GM19239 (cell line): ENCODE data around the gene THSD8.

ENCODE experiments used
- DNase-seq: peaks from one replicate; pipeline ENCODE4 v3.0.0; 2011; ENCODE audit warnings: low spot score; ENCODE audit not compliant: insufficient read length
- FAIRE-seq: peaks from 2 replicates; lab custom pipeline; 2011; peaks lifted over from hg19 to GRCh38; lab: Jason Lieb, UNC

THSD8 gene

DNA sequence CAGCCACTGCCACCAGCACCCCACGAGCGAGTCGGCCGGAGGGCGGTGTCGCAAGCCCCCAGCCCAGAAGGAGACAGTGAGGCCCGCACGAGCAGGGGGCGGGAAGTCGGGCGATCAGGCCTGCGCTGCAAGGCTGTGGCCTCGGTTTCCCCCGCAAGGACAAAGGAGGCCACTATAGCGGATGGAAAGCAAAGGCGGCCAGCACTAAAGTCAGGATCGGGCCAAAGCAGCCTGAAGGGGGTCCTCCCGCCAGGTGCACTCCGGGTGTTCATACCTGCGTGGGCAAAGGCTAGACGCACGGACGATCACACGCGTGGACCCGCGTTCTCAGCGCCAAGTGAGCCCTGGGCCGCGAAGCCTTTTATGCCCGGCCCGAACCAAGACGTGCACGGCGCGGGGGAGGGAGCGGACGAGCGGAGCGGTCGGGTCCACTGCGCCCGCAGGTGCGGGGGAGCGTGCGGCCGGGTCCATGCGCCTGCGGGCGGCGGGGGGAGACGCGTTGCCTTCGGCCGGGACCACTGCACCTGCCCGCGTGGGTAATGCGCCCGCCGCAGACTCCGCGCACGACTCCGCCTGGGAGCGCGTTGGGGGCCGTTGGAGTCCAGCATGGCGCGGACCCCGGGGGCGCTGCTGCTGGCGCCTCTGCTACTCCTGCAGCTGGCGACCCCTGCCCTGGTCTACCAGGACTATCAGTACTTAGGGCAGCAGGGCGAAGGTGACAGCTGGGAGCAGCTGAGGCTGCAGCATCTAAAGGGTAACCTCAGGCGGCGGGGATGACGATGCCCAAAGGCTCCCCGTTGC is at the start of gene THSD8, which contains the start of gene PRDX2:
TSS of gene THSD8 (plus strand) at position 604 of the 801 bp plus-strand sequence. CDS start at position 607, 3 bp downstream.
TSS of gene PRDX2 (minus strand) at position 335 of the 801 bp plus-strand sequence. CDS start 539 bp downstream, outside the sequence.
- DNase-seq: no peak
- no peak for FAIRE-seq

GRCh38 chr19:12754465-12755196 is 47.2 kb upstream of the THSD8 start:
- no peak for FAIRE-seq
- no peak for DNase-seq

GRCh38 chr19:12756150-12756883 is 45.6 kb upstream of the THSD8 start:
- FAIRE-seq: no peak

DNA sequence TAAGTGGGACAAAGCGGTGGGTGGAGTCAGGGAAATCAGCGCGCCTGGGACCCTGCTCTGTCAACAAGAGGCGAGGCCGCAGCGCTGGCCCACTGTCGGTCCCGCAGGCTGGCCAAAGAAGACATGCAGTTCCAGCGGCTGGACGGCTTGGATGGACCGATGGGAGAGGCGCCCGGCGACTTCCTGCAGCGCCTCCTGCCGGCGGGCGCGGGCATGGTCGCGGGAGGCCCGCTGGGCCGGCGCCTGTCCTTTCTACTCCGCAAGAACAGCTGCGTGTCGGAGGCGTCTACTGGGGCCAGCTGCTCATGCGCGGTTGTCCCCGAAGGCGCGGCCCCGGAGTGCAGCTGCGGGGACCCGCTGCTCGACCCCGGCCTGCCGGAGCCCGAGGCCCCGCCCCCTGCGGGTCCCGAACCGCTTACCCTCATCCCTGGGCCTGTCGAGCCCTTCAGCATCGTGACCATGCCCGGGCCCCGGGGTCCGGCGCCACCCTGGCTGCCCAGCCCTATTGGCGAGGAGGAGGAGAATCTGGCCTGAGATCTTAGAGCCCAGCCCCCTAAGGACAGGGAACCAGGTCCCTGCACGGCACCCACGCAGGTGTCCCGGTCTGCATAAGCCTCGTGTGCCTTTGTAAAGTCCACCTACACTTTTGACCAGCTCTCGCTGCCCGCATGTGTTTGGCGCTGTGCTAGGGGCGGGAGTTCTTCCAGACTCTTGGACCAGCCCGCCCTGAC is 44.2 kb upstream of the THSD8 start:
- DNase-seq (peak; percentile 86), FAIRE-seq (no peak)

More at GRCh38 chr19:12756150-12756883, 45.6 kb upstream of the THSD8 start:
- no peak for DNase-seq

- DNase-seq (no peak), FAIRE-seq (no peak)
Observed at GRCh38 chr19:12759686-12760085, 42.2 kb upstream of the THSD8 start.

- FAIRE-seq (no peak), DNase-seq (no peak)
Observed at GRCh38 chr19:12763100-12763499, 38.8 kb upstream of the THSD8 start.

DNA sequence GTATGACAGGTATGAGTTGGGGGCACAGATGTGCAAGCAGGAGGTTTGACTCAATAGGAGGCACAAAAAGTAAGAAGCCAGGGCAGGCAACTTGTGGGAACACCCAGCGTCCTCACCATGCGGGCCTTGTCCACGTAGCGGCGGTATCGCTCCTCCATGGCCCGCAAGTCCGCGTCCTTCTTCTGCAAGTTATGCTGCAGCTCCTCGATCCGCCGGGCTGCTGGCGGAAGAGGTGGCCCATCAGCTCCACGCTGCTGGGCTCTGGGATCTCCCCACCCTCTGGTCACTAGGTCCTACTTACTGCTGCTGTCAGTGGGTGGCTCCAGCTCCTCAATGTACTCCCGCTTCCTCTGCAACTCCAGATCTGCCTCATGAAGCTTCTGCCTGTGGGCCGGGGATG is 37.2 kb upstream of the THSD8 start:
- DNase-seq: no peak
- FAIRE-seq: no peak

- FAIRE-seq: peak; percentile 74
Observed at GRCh38 chr19:12766051-12766521, 35.8 kb upstream of the THSD8 start.

DNA sequence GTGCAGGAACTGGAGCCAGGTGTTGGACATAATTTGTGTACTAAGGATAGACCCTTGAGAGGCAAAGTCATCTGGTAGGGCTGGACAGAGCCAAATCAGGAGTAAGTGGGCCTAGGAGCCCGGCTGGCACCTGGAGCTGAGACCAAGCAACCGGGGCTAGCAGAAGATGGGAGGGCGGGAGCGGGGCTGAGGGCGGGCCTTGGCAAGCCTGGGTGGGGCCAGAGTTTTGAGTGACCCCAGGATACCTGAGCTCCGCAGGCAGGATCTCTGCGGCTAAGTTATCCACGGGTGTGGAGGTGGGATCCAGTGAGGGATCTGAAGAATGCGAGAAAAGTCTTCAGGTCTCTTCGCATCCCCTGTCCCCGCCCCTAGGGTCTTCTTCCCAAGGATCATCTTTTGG is 34.7 kb upstream of the THSD8 start:
- FAIRE-seq (no peak), DNase-seq (no peak)

More at GRCh38 chr19:12766051-12766521, 35.8 kb upstream of the THSD8 start:
- DNase-seq: peak; percentile 89

DNA sequence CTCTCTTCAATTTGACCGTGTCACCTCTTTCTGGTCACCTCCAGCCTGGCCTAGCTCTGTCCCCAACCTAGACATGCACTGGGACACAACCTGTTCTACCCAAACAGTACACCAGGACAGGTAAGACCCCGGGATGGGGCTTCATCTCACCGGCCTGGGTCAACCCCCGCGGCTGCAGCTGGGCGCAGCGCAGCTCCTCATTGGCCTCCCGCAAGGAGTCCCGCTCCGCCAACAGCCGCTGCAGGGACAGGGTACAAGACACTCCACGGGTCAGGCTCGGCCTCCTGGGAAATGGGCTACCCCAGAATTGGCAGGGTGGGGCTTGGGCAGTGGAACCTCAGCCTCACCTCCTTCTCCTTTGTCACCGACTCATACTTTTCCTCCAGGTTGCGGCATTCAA is 34.2 kb upstream of the THSD8 start:
- no peak for FAIRE-seq

DNA sequence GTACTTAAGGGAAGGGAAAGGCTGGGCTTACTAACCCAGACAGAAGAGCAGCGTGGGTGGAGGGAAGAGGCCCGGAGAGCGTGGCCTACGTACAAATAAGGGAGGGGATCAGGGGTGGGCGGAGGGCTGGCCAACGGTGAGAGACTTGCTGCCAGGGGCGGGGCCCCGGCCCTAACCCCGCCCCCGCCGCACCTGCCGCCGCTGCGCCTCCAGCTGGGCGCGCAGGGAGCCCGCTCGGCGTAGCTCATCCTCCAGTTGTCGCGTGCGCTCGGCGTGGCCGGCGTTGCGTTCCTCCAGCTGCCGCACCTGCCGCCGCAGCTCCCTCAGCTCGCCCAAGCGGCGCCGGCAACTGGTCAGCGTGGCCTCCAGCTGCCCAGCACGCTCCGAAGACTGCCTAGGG is 32.2 kb upstream of the THSD8 start:
- FAIRE-seq (no peak), DNase-seq (no peak)

More for the DNA sequence above, 34.2 kb upstream of the THSD8 start:
- no peak for DNase-seq

- DNase-seq (no peak), FAIRE-seq (no peak)
Observed at GRCh38 chr19:12770922-12771321, 30.9 kb upstream of the THSD8 start.

DNA sequence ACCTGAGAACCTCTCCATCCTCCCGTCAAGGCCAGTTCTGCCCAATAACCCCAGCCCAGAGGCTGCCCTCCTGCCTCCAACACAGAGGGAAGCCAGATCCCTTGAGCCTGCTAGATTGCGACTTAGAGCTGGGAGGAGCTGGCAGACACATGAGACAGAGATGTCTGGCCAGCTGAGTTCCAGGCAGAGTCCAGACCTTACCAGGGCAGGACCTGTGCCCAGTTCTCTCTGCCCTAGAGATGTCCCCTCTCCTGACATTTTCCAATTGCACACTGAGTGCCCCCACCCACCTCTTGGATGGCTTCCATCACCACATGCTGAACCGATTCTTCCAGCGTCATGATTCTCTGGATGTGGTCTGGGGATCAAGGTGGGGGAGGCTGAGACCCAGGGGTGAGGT is 29.5 kb upstream of the THSD8 start:
- FAIRE-seq: no peak
- DNase-seq: no peak

DNA sequence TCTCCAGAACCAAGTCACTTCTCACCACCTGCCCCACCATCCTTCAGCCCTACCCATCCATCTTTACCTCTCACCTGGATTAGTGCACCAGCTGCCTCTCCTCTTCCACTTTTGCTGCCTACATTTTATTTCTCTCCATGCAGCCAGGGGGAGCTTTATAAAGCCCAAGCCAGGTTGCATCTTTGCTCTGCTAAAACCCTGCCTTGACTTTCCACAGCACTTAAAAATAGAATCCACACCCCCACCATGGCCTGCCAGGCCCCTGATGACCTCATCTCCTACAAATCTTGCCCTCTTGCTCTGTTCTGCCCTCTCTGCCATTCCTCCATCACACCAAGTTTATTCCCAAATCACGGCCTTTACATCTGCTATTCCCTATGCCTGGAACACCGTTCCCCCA is 28.3 kb upstream of the THSD8 start:
- DNase-seq: no peak
- no peak for FAIRE-seq

DNA sequence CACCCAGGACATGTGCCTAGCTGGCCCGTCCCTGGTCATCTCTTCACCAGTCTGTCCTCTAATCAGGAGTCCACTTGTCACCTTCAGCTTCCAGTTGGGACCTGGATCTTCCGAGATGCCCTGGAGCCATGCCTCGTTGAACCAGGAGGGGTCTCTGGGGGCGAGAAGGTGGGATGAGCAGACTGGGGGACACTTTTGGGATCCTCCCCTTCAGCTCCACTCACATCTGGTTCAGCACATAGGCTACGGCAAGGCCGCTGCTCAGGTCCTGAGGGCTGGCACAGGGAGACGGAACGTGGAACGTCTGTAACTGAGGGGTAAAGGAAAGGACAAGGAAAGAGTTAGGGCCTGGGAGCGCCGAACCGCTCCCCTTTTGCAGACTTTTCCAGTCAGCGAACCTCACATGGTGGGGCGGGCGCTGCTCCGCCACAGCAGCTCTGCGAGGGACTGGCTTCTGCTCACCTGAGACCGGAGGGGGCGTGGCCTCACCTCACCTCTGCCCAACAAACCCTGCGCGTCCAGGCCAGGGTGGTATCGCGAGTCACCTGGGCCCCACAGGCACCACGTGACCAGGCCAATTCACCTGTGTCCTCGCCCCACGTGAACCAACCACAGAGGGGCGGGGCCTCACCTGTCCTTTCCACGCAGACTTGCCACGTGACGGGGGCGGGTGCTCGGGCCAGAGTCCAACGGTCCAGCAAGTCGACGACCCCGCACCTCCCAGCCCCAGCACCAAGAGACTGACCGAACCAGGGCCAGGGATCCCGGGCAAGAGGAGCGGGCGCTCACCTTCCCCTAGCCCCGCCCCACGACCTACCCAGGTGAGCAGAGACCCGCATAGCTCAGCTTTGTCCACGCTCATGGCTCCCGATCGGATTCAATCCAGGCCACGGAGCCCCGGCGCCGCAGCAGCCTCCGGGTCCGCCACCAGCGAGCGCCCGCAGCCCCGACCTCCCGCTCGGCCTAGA is 27.0 kb upstream of the THSD8 start, which contains the start of gene HOOK2:
TSS of gene HOOK2 (minus strand) at position 965 of the 968 bp plus-strand sequence. CDS start at position 862, 103 bp downstream.
- no peak for FAIRE-seq

DNA sequence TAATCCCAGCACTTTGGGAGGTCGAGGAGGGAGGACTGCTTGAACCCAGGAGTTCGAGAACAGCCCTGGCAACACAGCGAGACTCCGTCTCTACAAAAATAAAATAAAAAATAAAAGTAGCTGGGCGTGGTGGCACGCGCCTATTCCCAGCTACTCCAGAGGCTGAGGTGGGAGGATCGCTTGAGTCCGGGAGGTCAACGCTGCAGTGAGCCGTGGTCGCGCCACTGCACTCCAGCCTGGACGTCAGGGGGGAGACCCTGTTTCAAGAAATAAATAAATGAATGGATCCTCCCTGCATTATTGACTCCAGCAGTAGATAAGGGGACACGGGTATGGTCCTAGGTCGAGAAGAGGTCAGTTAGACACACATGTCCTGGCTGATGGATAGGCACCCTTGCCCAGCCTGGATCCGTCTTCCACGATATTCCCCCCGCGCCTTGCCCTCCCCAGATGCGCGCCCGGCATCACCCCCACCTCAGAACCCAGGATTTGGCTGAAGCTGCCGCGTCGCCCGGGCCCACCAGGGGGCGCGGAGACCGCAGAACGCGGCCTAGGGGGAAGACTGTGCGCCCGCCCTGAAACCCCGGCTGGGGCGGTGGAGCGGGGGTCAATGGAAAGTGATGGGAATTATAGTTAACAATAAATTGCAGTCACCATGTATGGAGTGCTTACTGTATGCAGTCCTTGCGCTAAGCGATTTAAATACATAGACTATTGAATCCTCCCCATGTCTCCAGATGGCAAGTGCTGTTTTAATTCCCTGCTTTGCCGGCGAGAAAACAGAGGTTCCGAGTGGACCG is 24.5 kb upstream of the THSD8 start:
- DNase-seq: peak; percentile 76
- peak; percentile 66 for FAIRE-seq

More for the DNA sequence above, 27.0 kb upstream of the THSD8 start, which contains the start of gene HOOK2:
- no peak for DNase-seq

- FAIRE-seq: peak; percentile 64
- DNase-seq: no peak
Observed at GRCh38 chr19:12778017-12778904, 23.6 kb upstream of the THSD8 start.
